KOPT-K1 (cell line): ENCODE measurements around the gene CHD5.

Source experiments
- H3K27ac ChIP-seq: fragments of 200-600 bp; sonication (generic); 2 replicates; pipeline ENCODE4 v1.5.1; 2016; ENCODE audit warnings: antibody characterized with exemption, mild to moderate bottlenecking, low read depth, low read length; ENCODE audit not compliant: poor library complexity, severe bottlenecking
- H3K36me3 ChIP-seq: fragments of 200-600 bp; sonication (generic); 2 replicates; pipeline ENCODE4 v1.5.1; 2017; ENCODE audit warnings: antibody characterized with exemption, mild to moderate bottlenecking, low read length, moderate library complexity; ENCODE audit not compliant: insufficient read depth
- H3K9me3 ChIP-seq: fragments of 200-600 bp; sonication (generic); 2 replicates; pipeline ENCODE4 v1.5.1; 2017; ENCODE audit warnings: antibody characterized with exemption, low read length, mild to moderate bottlenecking; ENCODE audit not compliant: insufficient read depth, poor library complexity, severe bottlenecking

CHD5 gene

DNA sequence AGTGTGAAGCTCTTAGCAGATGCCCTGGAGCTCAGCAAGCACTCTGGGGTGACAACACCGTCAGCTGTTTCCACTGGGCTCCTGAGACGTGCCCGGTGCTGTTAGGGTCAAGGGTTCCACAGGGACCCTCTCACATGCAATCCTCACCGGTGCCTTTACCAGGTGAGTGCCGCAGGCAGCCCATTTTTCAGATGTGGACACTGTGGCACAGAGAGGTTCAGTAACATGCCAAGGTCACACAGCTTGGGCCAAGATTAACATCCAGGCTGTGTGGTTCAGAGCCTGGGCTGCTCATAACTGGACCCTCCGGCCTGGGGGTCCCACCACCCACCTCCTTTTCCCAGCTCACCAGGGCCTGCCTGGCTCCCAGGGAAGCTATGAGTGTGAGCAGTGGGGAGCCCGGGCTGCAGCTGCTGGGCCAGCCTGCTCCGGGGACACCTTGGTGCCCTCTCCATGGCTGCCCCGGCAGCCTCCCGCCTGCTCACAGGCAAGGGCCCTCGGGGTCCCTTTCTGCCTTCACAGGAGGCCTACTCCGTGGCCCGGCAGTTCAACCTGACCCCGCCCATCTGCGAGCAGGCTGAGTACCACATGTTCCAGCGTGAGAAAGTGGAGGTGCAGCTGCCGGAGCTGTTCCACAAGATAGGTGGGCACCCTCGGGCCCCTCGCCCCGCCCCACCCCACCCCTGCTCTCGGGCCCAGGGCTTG, 85.2 kb downstream of the CHD5 start:
- H3K9me3 ChIP-seq: no peaks in the 10 kb centered on the region
- H3K27ac ChIP-seq: no peak overlapping the region
- H3K36me3 ChIP-seq: peaks cover 98% of the 10 kb centered on the region

DNA sequence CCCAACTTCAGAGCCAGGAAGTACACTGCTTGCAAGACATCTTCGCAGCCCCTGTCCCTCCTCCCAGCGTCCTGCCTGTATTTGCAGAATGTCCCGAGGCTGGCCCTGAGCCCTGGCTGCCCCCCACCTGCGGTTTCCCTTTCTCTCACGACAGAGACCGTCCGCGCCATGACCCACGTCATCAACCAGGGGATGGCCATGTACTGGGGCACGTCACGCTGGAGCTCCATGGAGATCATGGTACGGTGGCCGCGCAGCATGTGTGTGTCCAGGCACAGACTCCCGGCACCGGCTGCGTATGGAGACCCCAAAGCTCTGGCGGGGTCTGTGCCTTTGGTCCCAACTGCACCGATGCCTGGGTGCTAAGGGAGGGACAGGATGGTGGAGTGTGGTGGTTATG, 85.9 kb downstream of the CHD5 start:
- Histone ChIP-seq H3K9me3 (no peaks in the 10 kb centered on the region), H3K27ac (no peak overlapping the region), H3K36me3 (peaks cover 99% of the 10 kb centered on the region)

DNA sequence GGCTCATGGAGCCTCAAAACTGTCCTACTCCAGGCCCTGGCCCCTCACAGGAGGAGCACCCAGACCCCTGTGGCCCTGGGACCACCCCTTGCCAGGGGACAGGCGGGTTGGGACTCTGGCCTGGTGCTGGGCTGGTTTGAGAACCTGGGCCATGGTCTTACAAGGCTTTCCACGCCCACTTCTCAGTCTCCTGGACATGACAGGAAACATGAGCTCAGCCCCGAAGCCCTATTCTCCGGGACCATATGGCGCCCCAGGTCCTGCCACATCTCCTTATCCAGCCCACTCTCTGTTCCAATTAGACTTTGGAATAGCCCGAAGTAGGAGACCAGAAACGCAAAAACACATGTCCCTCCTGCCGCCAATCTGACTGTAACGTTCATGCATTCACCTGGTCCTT, 86.5 kb downstream of the CHD5 start:
- Histone ChIP-seq H3K36me3 (peaks cover 99% of the 10 kb centered on the region), H3K27ac (no peak overlapping the region)

DNA sequence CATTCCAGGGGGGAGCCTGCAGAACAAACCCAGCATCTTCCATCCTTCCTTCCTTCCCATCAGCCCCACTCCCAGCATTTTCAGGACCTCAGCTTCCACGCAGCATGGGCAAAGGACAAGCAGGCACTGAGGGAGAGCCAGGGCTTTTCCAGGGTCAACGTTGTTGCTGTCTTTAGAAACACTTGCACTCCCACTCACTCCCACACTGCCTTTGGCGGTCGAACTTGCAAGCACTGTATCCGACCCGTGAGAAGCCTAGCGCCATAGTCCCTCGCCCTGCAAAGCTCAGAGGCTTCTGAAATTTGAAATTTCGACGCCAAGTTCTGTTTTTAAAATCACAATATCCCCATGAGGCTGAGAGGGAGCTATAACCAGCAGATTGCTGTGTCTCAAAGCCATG, 87.0 kb downstream of the CHD5 start:
- no peak overlapping the region for H3K27ac ChIP-seq
- H3K9me3 ChIP-seq: no peaks in the 10 kb centered on the region
- peaks cover 94% of the 10 kb centered on the region for H3K36me3 ChIP-seq

More for the DNA sequence above, 86.5 kb downstream of the CHD5 start:
- H3K9me3 ChIP-seq: no peaks in the 10 kb centered on the region

DNA sequence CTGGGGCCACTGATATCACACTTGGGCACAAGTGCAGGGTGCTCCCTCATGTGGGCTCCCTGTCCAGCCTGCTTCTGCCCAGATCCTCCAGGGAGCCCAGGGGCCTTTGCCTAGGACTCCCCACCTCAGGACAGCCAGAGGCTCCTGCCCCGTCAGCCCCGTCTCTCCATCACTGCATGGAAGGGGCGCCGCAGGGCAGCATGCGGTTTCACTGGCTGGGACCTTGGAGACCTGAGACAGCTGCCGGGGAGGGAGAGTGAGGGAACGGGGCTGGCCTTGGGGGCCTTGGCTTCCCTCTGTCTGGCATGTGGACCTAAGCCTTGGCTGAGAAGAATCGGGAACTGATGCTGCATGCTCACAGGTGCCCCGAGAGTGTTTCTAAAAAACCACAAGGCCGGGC, 87.9 kb downstream of the CHD5 start:
- Histone ChIP-seq H3K36me3 (peaks cover 94% of the 10 kb centered on the region), H3K27ac (no peak overlapping the region), H3K9me3 (no peaks in the 10 kb centered on the region)

DNA sequence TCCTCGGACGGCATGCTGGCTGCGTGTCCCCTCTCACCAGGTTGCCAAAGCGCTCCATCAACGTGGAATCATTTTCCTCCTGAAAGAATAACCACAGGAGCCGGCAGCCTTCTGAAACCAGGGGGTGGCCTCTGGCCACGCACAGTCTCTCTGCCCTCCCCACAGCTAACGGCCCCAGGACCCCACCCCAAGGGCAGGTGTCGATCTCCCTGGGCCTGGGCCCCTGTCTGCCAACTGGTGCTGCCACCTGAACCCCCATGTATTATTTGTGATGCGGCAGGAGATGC, 88.4 kb downstream of the CHD5 start:
- Histone ChIP-seq H3K9me3 (no peaks in the 10 kb centered on the region), H3K36me3 (peaks cover 91% of the 10 kb centered on the region), H3K27ac (no peak overlapping the region)

DNA sequence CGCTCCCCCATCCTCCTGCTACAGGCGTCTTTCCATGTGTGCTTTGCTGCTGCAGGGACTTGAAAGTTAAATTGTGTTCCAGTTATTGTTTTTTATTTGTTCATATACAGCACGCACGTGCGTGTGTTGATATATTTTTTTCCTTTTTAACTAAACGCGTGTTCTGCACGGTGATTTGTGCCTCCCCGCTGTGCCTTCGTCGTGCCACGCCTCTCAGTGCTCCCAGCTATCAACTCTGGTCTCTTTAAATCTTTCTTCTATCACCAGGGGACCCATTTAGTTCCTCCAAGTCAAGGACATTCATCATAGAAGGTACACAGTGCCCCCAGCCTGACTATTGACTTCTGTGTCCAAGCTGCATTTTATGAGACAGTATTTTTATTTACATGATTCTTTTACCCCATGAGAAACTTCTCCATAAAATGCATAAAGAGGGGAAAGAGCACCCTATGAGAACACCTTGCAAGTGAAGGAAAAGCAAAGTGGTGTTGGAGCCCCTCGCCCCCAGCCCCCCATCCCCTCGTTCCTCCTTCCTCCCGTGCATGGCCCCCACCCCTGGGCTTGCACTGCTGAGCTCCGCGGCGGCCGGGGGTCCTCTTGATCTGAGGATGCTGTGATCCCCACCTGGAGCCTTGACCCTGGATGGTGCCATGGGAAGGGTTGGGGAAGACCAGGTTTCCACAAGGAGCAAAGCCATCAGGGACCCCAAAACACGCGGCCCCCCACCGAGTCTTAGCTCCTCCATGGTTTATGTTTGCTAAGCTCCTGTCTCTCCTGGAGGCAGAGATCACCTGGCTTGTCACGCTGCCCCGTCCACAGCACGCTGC, 88.9 kb downstream of the CHD5 start:
- Histone ChIP-seq H3K36me3 (peaks cover 85% of the 10 kb centered on the region), H3K9me3 (no peaks in the 10 kb centered on the region), H3K27ac (no peak overlapping the region)

DNA sequence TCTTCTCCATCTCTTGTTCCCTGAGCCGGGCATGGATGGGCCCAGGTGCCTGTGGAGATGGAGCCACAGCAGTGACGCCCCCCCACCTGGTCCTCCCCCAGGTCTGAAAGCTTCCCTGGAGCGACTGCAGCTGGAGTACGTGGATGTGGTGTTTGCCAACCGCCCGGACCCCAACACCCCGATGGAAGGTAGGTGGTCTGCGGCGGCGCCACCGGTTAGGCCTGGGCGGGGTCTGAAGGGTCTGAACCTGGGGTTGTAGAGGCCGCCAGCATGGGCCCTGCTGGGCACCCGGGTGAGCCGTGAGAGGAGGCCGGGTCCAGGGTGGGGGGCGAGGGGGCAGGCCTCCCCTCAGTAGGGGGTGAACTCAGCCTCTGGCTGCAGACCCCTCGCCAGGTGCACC, 89.8 kb downstream of the CHD5 start:
- Histone ChIP-seq H3K36me3 (peaks cover 82% of the 10 kb centered on the region), H3K27ac (no peak overlapping the region), H3K9me3 (no peaks in the 10 kb centered on the region)

DNA sequence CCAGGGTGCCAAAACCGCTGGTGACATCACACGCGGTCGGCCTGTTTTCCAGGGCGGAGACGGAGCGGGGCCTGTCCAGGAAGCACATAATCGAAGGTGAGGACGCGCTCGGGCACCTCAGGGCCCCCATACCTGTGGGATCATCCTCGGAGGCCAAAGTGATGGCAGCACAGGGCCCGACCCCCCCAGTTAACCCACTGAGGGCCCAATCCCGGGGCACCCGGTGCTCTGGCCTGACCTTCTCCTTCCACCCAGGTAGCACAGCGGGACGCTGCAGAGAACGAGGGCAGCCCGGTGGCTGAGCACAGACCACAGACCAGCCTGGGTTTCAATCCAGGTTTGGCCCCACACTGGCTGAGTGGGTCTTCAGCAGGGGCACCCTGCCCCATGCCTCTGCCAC, 91.2 kb downstream of the CHD5 start:
- H3K36me3 ChIP-seq: peaks cover 82% of the 10 kb centered on the region
- H3K27ac ChIP-seq: no peak overlapping the region
- no peaks in the 10 kb centered on the region for H3K9me3 ChIP-seq

DNA sequence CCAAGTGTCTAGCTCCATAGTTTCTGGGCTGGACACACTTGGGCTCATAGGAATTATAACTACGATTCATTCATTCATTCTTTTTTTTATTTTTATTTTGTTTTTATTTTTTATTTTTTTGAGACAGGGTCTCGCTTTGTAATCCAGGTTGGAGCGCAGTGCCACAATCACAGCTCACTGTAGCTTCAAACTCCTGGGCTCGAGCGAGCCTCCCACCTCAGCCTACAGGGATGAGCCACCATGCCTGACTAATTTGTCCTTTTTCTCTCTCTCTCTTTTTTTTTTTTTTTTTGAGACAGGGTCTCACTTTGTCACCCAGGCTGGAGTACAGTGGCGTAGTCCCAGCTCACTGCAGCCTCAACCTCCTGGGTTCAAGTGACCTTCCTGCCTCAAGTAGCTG, 92.2 kb downstream of the CHD5 start:
- Histone ChIP-seq H3K36me3 (peaks cover 82% of the 10 kb centered on the region), H3K9me3 (no peaks in the 10 kb centered on the region), H3K27ac (no peak overlapping the region)

DNA sequence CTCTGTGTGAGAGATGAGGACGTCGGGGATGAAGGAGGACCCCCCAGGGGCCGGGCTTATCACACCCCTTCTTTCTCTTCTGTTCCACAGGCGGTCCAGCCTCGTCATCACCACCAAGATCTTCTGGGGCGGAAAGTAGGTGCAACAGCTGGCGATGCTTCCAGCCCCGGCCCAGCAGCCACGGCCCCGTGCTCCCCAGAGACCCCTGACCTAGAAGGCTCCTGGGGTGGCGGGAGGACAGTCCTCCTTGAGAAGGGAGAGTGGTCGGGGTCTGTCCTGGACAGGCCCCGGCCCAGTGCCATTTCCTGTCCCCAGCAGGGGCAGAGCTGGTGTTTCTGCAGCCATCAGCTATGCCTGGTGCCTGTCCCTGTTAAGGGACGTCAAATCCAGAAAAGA, 92.7 kb downstream of the CHD5 start:
- Histone ChIP-seq H3K9me3 (no peaks in the 10 kb centered on the region), H3K27ac (no peak overlapping the region), H3K36me3 (peaks cover 82% of the 10 kb centered on the region)

DNA sequence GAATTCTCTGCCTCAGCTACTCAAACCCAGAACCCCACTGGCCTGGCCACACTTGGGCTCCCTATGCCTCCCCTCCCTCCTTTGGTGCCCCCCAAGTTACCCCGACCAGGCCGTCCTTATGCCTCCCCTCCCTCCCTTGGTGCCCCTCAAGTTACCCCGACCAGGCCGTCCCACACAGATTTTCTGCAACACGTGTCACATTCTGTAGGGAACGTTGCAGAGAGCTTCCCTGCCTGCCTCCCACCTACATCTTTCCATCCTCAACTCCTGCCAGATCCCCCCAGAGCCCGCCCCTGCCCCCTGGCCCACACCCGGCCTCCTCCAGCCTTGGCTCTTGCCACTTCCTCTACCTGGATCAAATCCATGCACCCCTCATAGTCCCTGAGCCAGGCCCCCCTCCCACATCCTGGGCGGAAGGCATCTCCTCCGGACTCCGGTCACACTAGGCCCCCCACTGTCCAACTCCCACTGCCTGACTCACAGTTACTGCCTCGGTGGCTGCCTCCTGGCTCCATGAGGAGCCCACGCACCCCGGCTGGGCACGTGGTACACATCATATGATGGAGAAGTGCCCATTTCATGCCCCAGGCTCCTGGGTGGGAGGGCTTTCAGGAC, 93.3 kb downstream of the CHD5 start:
- Histone ChIP-seq H3K9me3 (no peaks in the 10 kb centered on the region), H3K36me3 (peaks cover 82% of the 10 kb centered on the region), H3K27ac (no peak overlapping the region)

DNA sequence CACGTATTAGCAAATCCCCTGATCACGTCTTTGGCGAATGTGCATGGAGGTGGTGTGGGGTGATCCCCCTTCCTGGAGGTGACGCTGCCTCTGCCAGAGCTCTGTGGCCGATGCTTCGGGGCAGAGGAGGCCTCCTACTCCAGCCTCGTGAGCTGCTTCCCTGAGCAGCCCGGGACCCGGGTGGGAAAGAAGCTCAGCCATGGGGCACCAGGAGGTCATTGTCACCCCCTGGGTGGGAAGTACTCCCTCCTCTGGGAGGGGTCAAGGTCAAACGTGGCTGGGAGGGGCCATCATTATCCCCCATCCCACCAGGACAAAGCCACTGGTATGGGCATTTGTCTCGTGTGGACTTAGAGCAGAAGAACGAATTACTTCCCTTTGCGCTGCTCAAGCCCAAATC, 93.8 kb downstream of the CHD5 start:
- Histone ChIP-seq H3K27ac (no peak overlapping the region), H3K9me3 (no peaks in the 10 kb centered on the region), H3K36me3 (peaks cover 82% of the 10 kb centered on the region)

DNA sequence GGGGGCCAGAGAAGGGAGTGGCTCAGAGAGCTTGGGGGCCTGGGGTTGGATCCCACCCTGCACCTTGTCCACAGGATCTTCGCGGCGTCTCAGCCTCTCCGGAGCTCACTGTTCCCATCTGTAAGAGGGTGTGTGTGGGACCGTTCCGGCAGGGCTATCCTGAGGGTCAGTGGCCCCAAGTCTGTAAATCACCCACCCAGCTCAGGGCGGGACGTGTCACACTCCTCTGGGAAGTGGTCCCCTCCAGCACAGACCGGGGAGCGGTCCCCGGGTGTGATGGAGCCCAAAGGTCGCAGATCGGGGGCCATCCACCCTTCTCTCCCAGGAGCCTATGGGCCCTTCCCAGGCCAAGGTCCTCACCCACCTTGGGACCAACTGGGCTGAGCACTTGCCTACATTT, 94.5 kb downstream of the CHD5 start:
- no peaks in the 10 kb centered on the region for H3K9me3 ChIP-seq
- H3K36me3 ChIP-seq: peaks cover 83% of the 10 kb centered on the region

DNA sequence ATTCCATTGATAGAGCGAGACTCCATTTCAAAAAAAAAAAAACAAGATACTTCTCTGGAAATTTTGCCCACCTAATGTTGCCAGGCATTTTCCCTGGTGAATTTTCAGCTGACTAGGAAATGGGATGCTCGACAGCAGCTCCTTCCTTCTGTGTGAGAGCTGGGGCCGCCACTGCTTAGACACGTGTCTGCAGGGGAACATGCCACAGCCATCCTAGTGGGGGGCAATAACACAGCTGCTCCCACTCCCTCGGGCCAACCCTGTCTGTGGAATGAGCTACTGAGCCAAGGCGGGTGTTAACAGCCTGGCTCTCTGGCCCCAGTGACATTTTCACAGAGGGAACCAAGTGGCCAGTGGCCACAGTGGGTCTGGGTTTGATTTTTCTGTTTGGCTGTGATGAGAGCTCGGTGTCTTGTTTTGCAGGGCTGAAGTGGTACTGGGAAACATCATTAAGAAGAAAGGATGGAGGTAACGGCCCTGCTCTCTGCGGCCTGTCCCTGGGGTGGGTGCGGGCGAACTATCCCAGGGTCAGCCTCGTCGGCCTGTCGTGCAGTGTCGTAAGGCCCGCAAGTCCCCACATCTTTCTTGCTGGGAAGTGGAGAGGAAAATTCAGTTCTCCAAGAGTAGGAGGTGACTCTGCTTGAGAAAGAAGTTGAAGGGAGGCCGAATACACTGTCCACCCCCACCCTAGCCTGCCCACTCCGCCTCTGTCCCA, 95.2 kb downstream of the CHD5 start:
- Histone ChIP-seq H3K27ac (no peak overlapping the region), H3K9me3 (no peaks in the 10 kb centered on the region), H3K36me3 (peaks cover 83% of the 10 kb centered on the region)

More for the DNA sequence above, 94.5 kb downstream of the CHD5 start:
- H3K27ac ChIP-seq: no peak overlapping the region
